ENCODE measurements around the gene UQCR11.

UQCR11 gene

GRCh38 chr19:1554968-1555367 lies 50.3 kb downstream of the UQCR11 start:
- TF ChIP-seq EZH2phosphoT487 (IDR thresholded peaks at IDR 0.05; ENCODE audit: low read depth) (no peak), CTCF (IDR thresholded peaks at IDR 0.05; ENCODE audit: low read depth, low read length) (no peak)
- Histone ChIP-seq H3K4me3 (ENCODE audit: low read length) (no peak overlapping the region), H3K4me2 (ENCODE audit: low read length) (no peak overlapping the region), H3K9me3 (ENCODE audit: insufficient read depth, low read length) (no peaks in the 10 kb centered on the region), H3K79me2 (ENCODE audit: low read length) (no peaks in the 10 kb centered on the region), H3K4me1 (ENCODE audit: low read length) (no peaks in the 10 kb centered on the region), H2AFZ (ENCODE audit: low read depth, low read length) (no peak overlapping the region), H3K27me3 (ENCODE audit: low read depth, low read length) (no peaks in the 10 kb centered on the region), H3K9ac (ENCODE audit: low read length) (no peak overlapping the region), H4K20me1 (ENCODE audit: insufficient read depth, low read length) (no peaks in the 10 kb centered on the region), H3K36me3 (replicated peaks; ENCODE audit: low read depth, low read length) (no peaks in the 10 kb centered on the region), H3K27ac (ENCODE audit: low read length) (no peak overlapping the region)

GRCh38 chr19:1553415-1553814 lies 51.8 kb downstream of the UQCR11 start:
- Histone ChIP-seq H3K27ac (ENCODE audit: low read length) (no peak overlapping the region), H3K4me1 (ENCODE audit: low read length) (peaks cover 7% of the 10 kb centered on the region), H3K79me2 (ENCODE audit: low read length) (no peaks in the 10 kb centered on the region), H2AFZ (ENCODE audit: low read depth, low read length) (no peak overlapping the region), H3K9ac (ENCODE audit: low read length) (no peak overlapping the region), H3K4me3 (ENCODE audit: low read length) (no peak overlapping the region), H3K27me3 (ENCODE audit: low read depth, low read length) (peaks cover 3% of the 10 kb centered on the region; the same call in 1 of the 2 replicates), H4K20me1 (ENCODE audit: insufficient read depth, low read length) (no peaks in the 10 kb centered on the region), H3K4me2 (ENCODE audit: low read length) (no peak overlapping the region), H3K9me3 (ENCODE audit: insufficient read depth, low read length) (no peaks in the 10 kb centered on the region), H3K36me3 (replicated peaks; ENCODE audit: low read depth, low read length) (no peaks in the 10 kb centered on the region)
- TF ChIP-seq EZH2phosphoT487 (IDR thresholded peaks at IDR 0.05; ENCODE audit: low read depth) = no peak
- TF ChIP-seq CTCF (IDR thresholded peaks at IDR 0.05; ENCODE audit: low read depth, low read length) = no peak

GRCh38 chr19:1551068-1552040 lies 53.9 kb downstream of the UQCR11 start:
- TF ChIP-seq EZH2phosphoT487 (IDR thresholded peaks at IDR 0.05; ENCODE audit: low read depth) = no peak
- Histone ChIP-seq H4K20me1 (ENCODE audit: insufficient read depth, low read length) (no peaks in the 10 kb centered on the region), H3K4me3 (ENCODE audit: low read length) (no peak overlapping the region), H3K27me3 (ENCODE audit: low read depth, low read length) (peaks cover 3% of the 10 kb centered on the region; the same call in 1 of the 2 replicates), H3K9me3 (ENCODE audit: insufficient read depth, low read length) (no peaks in the 10 kb centered on the region), H3K79me2 (ENCODE audit: low read length) (no peaks in the 10 kb centered on the region), H3K36me3 (replicated peaks; ENCODE audit: low read depth, low read length) (no peaks in the 10 kb centered on the region), H3K9ac (ENCODE audit: low read length) (no peak overlapping the region), H3K4me2 (ENCODE audit: low read length) (no peak overlapping the region), H3K27ac (ENCODE audit: low read length) (no peak overlapping the region), H3K4me1 (ENCODE audit: low read length) (peaks cover 12% of the 10 kb centered on the region), H2AFZ (ENCODE audit: low read depth, low read length) (no peak overlapping the region)

DNA sequence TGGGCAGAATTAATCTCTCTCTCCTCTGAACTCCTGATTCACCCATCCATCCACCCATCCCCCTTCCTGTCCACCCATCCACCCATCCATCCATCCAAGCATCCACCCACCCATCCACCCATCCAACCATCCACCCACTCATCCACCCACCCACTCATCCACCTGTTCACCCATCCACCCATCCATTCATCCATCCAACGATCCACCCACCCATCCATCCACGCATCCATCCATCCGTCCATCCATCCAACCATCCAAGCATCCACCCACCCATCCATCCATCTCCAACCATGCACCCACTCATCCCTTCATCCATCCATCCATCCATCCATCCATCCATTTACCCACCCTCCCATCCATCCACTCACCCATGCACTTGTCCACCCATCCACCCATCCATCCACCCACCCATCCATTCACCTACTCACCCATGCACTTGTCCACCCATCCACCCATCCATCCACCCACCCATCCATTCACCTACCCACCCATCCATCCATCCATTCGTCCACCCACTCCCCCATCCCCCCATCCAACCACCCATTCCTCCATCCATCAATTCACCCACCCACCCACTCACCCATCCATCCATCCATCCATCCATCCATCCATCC lies 55.8 kb downstream of the UQCR11 start:
- peaks cover 3% of the 10 kb centered on the region; the same call in 1 of the 2 replicates for H3K27me3 ChIP-seq (ENCODE audit: low read depth, low read length)

More for the DNA sequence above, 55.8 kb downstream of the UQCR11 start:
- H3K9ac ChIP-seq (ENCODE audit: low read length) = no peak overlapping the region
- H3K4me2 ChIP-seq (ENCODE audit: low read length) = no peak overlapping the region
- no peak overlapping the region for H3K27ac ChIP-seq (ENCODE audit: low read length)
- no peaks in the 10 kb centered on the region for H3K9me3 ChIP-seq (ENCODE audit: insufficient read depth, low read length)
- H2AFZ ChIP-seq (ENCODE audit: low read depth, low read length) = no peak overlapping the region
- H3K4me1 ChIP-seq (ENCODE audit: low read length) = peaks cover 12% of the 10 kb centered on the region
- no peaks in the 10 kb centered on the region for H3K36me3 ChIP-seq (replicated peaks; ENCODE audit: low read depth, low read length)
- H3K79me2 ChIP-seq (ENCODE audit: low read length) = no peaks in the 10 kb centered on the region
- no peaks in the 10 kb centered on the region for H4K20me1 ChIP-seq (ENCODE audit: insufficient read depth, low read length)
- no peak for TF ChIP-seq EZH2phosphoT487 (IDR thresholded peaks at IDR 0.05; ENCODE audit: low read depth)
- no peak overlapping the region for H3K4me3 ChIP-seq (ENCODE audit: low read length)
